Thyroid gland (tissue), 4 donors: ENCODE measurements around the gene STPG3. TPM values are rescaled to one million over a fixed set of nuclear protein-coding genes. Genes with fewer than 3 reads are reported as not detected.
A peak's percentile ranks its signal among the peaks of the same experiment; 100 is the strongest.
"Not testable (repeated sequence)": the region's sequence is repeated elsewhere in the genome, so short reads cannot be mapped to it uniquely, and the experiment has no call there.

ENCODE experiments used
- DNase-seq, 2 donors: peaks; one replicate each; pipeline ENCODE4 v3.0.0-alpha.2; 2019
- H3K27ac ChIP-seq, 3 donors: fragments of 200-600 bp; sonication (generic); 1 replicate in 2 of 3; 2 replicates in 1 of 3; pipeline ENCODE4 v1.5.1; 2016 to 2019; ENCODE audit warnings: mild to moderate bottlenecking in 1 of 3, moderate library complexity in 1 of 3
- H3K27me3 ChIP-seq: fragments of 200-600 bp; sonication (generic); one replicate; pipeline ENCODE4 v1.5.1; 2019
- H3K36me3 ChIP-seq, 2 donors: fragments of 200-600 bp; sonication (generic); one replicate each; pipeline ENCODE4 v1.5.1; 2016 to 2019
- H3K4me1 ChIP-seq, 2 donors: fragments of 200-600 bp; sonication (generic); one replicate each; pipeline ENCODE4 v1.5.1; 2017 to 2019
- H3K4me3 ChIP-seq, 3 donors: fragments of 200-600 bp; sonication (generic); replicated peaks in 1 of 3; 1 replicate in 2 of 3; 2 replicates in 1 of 3; pipeline ENCODE4 v1.5.1; 2016; ENCODE audit warnings: mild to moderate bottlenecking in 1 of 3
- H3K9me3 ChIP-seq: fragments of 200-600 bp; sonication (generic); one replicate; pipeline ENCODE4 v1.5.1; 2017
- CTCF ChIP-seq, 6 experiments: fragments of 200-600 bp in 3 of 6; fragments of 450-650 bp in 3 of 6; sonication (generic) in 3 of 6; IDR thresholded peaks; one replicate each; pipeline ENCODE4 v1.5.1; 2016 to 2019; ENCODE audit warnings: antibody characterized with exemption in 6 of 6, mild to moderate bottlenecking in 2 of 6, inconsistent platforms in 1 of 6, moderate library complexity in 1 of 6
- POLR2A ChIP-seq, 2 donors: fragments of 450-650 bp; IDR thresholded peaks; one replicate each; pipeline ENCODE4 v1.6.1; 2017; ENCODE audit warnings: antibody characterized with exemption in 2 of 2, mild to moderate bottlenecking in 2 of 2, moderate library complexity in 1 of 2
- WGBS, 2 donors: methylation state at CpG; one replicate each; pipeline ENCODE4 v1.1.5; 2017; 5-methylcytosine and 5-hydroxymethylcytosine counted together
- intact Hi-C: fragments of 100-400 bp; cut with DNase I; formaldehyde crosslinking; loops from one replicate; pipeline ENCODE4 v1.15.1; 2023
- total RNA-seq, 4 donors: library from RNA; depleted of rRNA; stranded (reverse); fragments of >200 nt; gene quantifications; one replicate each; pipeline ENCODE4 v1.2.3, GENCODE V29; 2016

The STPG3 gene
- total RNA-seq, 4 donors from 2014 or later = not detected

GRCh38 chr9:137237759-137238726, 13.0 kb upstream of the STPG3 start:
- no peak overlapping the region for H3K27ac ChIP-seq
- H3K4me1 ChIP-seq = peaks cover 22 to 55% of the 10 kb centered on the region in 2 donors
- no peak overlapping the region for H3K4me3 ChIP-seq
- H3K27me3 ChIP-seq = no peaks in the 10 kb centered on the region
- no peak for DNase-seq
- 65 to 87% methylated on average over 8 to 9 of the region's 13 CpGs for WGBS, 2 donors
- no peaks in the 10 kb centered on the region for H3K9me3 ChIP-seq
- intact Hi-C loops = no loop called here
- H3K36me3 ChIP-seq = peaks cover 9 to 13% of the 10 kb centered on the region in 2 donors
- TF ChIP-seq POLR2A (IDR thresholded peaks at IDR 0.05) (no peak), CTCF (IDR thresholded peaks at IDR 0.05) (no peak)

GRCh38 chr9:137239541-137240200, 11.4 kb upstream of the STPG3 start:
- 51 to 53% methylated on average over 27 of the region's 27 CpGs for WGBS, 2 donors
- Histone ChIP-seq H3K36me3 (peaks cover 16 to 18% of the 10 kb centered on the region in 2 donors), H3K4me1 (peaks cover 22 to 55% of the 10 kb centered on the region in 2 donors), H3K4me3 (peak overlapping the region; percentile 32 to 66 (median 48)), H3K27ac (peak overlapping the region; percentile 91 to 97 (median 94))
- H3K27me3 ChIP-seq, intact Hi-C loops, H3K9me3 ChIP-seq, DNase-seq: not testable (repeated sequence)

GRCh38 chr9:137240318-137240840, 10.7 kb upstream of the STPG3 start:
- intact Hi-C loops = no loop called here
- no peaks in the 10 kb centered on the region for H3K9me3 ChIP-seq
- TF ChIP-seq CTCF (IDR thresholded peaks at IDR 0.05) = no peak
- TF ChIP-seq POLR2A (IDR thresholded peaks at IDR 0.05) = no peak
- peak overlapping the region; percentile 91 to 97 (median 94) for H3K27ac ChIP-seq
- DNase-seq = peak; percentile 87 to 88
- peak overlapping the region; percentile 38 to 66 (median 48) for H3K4me3 ChIP-seq
- 0% methylated on average over 1 to 7 of the region's 58 CpGs for WGBS, 2 donors
- H3K27me3 ChIP-seq = no peaks in the 10 kb centered on the region
- peaks cover 22 to 55% of the 10 kb centered on the region in 2 donors for H3K4me1 ChIP-seq
- peaks cover 16 to 18% of the 10 kb centered on the region in 2 donors for H3K36me3 ChIP-seq

GRCh38 chr9:137240841-137241489, 10.1 kb upstream of the STPG3 start, which contains the start of gene TUBB4B:
TSS of gene TUBB4B (plus strand) at chr9:137241287. CDS start at chr9:137241361, 74 bp downstream.
- Histone ChIP-seq H3K4me1 (peaks cover 22 to 52% of the 10 kb centered on the region in 2 donors), H3K27me3 (no peaks in the 10 kb centered on the region), H3K9me3 (no peaks in the 10 kb centered on the region), H3K27ac (peak within 1 kb of the TSS; percentile 91 to 97 (median 94)), H3K4me3 (peak within 1 kb of the TSS; percentile 71 to 83 (median 72)), H3K36me3 (peaks cover 16 to 18% of the 10 kb centered on the region in 2 donors)
- DNase-seq = peak; percentile 99 to 100
- TF ChIP-seq POLR2A (IDR thresholded peaks at IDR 0.05) (peak; percentile 99 to 100), CTCF (IDR thresholded peaks at IDR 0.05) (peak in 1 of 6 experiments; percentile 15)
- intact Hi-C loops = no loop called here
- 0 to 1% methylated on average over 23 to 44 of the region's 67 CpGs for WGBS, 2 donors
